Endodermal cell (in vitro differentiated cells): ENCODE results near the gene SYPL1. TPM values are rescaled to one million over a fixed set of nuclear protein-coding genes. Genes with fewer than 3 reads are reported as not detected.

Experiments
- DNase-seq: peaks from one replicate; pipeline ENCODE4 v3.0.0-alpha.2; 2017
- H3K27ac ChIP-seq: 2 replicates; pipeline ENCODE4 v1.5.1; 2013; ENCODE audit warnings: mild to moderate bottlenecking, low read depth, low read length, moderate library complexity
- H3K27me3 ChIP-seq: 2 replicates; pipeline ENCODE4 v1.6.1; 2013; ENCODE audit warnings: mild to moderate bottlenecking, low read length, moderate library complexity; ENCODE audit not compliant: insufficient read depth, control insufficient read depth, poor library complexity, severe bottlenecking
- H3K36me3 ChIP-seq: 2 replicates; pipeline ENCODE4 v1.7.0; 2013; ENCODE audit warnings: mild to moderate bottlenecking, low read length, moderate library complexity; ENCODE audit not compliant: control insufficient read depth, insufficient read depth
- H3K4me1 ChIP-seq: one replicate; pipeline ENCODE4 v1.7.0; 2013; ENCODE audit warnings: low read length; ENCODE audit not compliant: control insufficient read depth, insufficient read depth
- H3K4me3 ChIP-seq: 2 replicates; pipeline ENCODE4 v1.5.1; 2013; ENCODE audit warnings: mild to moderate bottlenecking, low read length, moderate library complexity
- H3K9ac ChIP-seq: 2 replicates; pipeline ENCODE4 v1.6.1; 2013; ENCODE audit warnings: mild to moderate bottlenecking, low read length, moderate library complexity; ENCODE audit not compliant: poor library complexity, severe bottlenecking; ENCODE audit errors: extremely low read depth
- H3K9me3 ChIP-seq: 2 replicates; pipeline ENCODE4 v1.6.1; 2013; ENCODE audit warnings: mild to moderate bottlenecking, low read length, moderate library complexity; ENCODE audit not compliant: control insufficient read depth
- H3K27ac Mint-ChIP-seq: 2 replicates; pipeline ENCODE4 v1.8.0; 2020; ENCODE audit warnings: mixed read lengths
- H3K27me3 Mint-ChIP-seq: 2 replicates; pipeline ENCODE4 v1.8.0; 2021; ENCODE audit warnings: mild to moderate bottlenecking, mixed read lengths; ENCODE audit not compliant: insufficient read depth
- H3K36me3 Mint-ChIP-seq: 2 replicates; pipeline ENCODE4 v1.8.0; 2020; ENCODE audit warnings: low read depth, mixed read lengths
- H3K4me1 Mint-ChIP-seq: 2 replicates; pipeline ENCODE4 v1.8.0; 2020; ENCODE audit warnings: mixed read lengths
- H3K4me3 Mint-ChIP-seq: 2 replicates; pipeline ENCODE4 v1.8.0; 2020; ENCODE audit warnings: mild to moderate bottlenecking, moderate library complexity, mixed read lengths
- H3K9me3 Mint-ChIP-seq: 2 replicates; pipeline ENCODE4 v1.8.0; 2020; ENCODE audit warnings: mild to moderate bottlenecking, mixed read lengths
- WGBS, 2 experiments: methylation state at CpG; one replicate each; pipeline versions ENCODE4 v1.1.5 to v1.1.7; 2013; ENCODE audit warnings: missing lambda C conversion rate in 2 of 2, mixed read lengths in 1 of 2; ENCODE audit not compliant: insufficient coverage in 1 of 2, insufficient read length in 1 of 2; 5-methylcytosine and 5-hydroxymethylcytosine counted together
- total RNA-seq, 2 donors: library from RNA; stranded (reverse); fragmentation: NEBNext Ultra II Directional in 1 of 2; extraction: Animal tissue kit (Norgen Biotek cat#: 25700) in 1 of 2; gene quantifications; 2 replicates in 1 of 2; 3 replicates in 1 of 2; pipeline ENCODE4 v1.2.1, GENCODE V29; 2021
- TF ChIP-seq, protein P1 (sequence below): fragments of 200-600 bp; sonication (generic); conservative IDR thresholded peaks from 2 replicates; pipeline ENCODE4 v1.5.0; 2021; ENCODE audit warnings: antibody characterized with exemption, mild to moderate bottlenecking

Gene SYPL1
- total RNA-seq, 2 donors from 2014 or later, result 74.8 to 76.7 TPM

GRCh38 chr7:106152313-106152665 is 40.2 kb upstream of the SYPL1 start:
- Histone ChIP-seq H3K9ac (no peak overlapping the region), H3K4me1 (no peaks in the 10 kb centered on the region), H3K36me3 (no peaks in the 10 kb centered on the region), H3K27ac (no peak overlapping the region), H3K9me3 (no peaks in the 10 kb centered on the region), H3K4me3 (no peak overlapping the region), H3K27me3 (no peaks in the 10 kb centered on the region)
- Mint-ChIP-seq H3K27me3 (no peaks in the 10 kb centered on the region), H3K4me1 (peaks cover 5% of the 10 kb centered on the region), H3K27ac (no peak overlapping the region), H3K4me3 (no peak overlapping the region), H3K9me3 (peaks cover 2% of the 10 kb centered on the region), H3K36me3 (no peaks in the 10 kb centered on the region)
- peak; percentile 28 for DNase-seq
- TF ChIP-seq, protein P1, sequence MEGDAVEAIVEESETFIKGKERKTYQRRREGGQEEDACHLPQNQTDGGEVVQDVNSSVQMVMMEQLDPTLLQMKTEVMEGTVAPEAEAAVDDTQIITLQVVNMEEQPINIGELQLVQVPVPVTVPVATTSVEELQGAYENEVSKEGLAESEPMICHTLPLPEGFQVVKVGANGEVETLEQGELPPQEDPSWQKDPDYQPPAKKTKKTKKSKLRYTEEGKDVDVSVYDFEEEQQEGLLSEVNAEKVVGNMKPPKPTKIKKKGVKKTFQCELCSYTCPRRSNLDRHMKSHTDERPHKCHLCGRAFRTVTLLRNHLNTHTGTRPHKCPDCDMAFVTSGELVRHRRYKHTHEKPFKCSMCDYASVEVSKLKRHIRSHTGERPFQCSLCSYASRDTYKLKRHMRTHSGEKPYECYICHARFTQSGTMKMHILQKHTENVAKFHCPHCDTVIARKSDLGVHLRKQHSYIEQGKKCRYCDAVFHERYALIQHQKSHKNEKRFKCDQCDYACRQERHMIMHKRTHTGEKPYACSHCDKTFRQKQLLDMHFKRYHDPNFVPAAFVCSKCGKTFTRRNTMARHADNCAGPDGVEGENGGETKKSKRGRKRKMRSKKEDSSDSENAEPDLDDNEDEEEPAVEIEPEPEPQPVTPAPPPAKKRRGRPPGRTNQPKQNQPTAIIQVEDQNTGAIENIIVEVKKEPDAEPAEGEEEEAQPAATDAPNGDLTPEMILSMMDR, result no peak
- WGBS, 2 experiments, result 73 to 76% methylated on average over 6 of the region's 6 CpGs

GRCh38 chr7:106151459-106152312 is 39.6 kb upstream of the SYPL1 start:
- Histone ChIP-seq H3K9me3 (no peaks in the 10 kb centered on the region), H3K27me3 (no peaks in the 10 kb centered on the region), H3K9ac (no peak overlapping the region), H3K27ac (no peak overlapping the region), H3K36me3 (no peaks in the 10 kb centered on the region), H3K4me1 (no peaks in the 10 kb centered on the region), H3K4me3 (no peak overlapping the region)
- no peaks in the 10 kb centered on the region for H3K9me3 Mint-ChIP-seq
- WGBS, 2 experiments, result 94 to 100% methylated on average over 1 to 7 of the region's 7 CpGs
- H3K4me3 Mint-ChIP-seq, result no peak overlapping the region
- no peaks in the 10 kb centered on the region for H3K27me3 Mint-ChIP-seq
- peak; percentile 39 for DNase-seq
- TF ChIP-seq, protein P1, result no peak
- peaks cover 5% of the 10 kb centered on the region for H3K4me1 Mint-ChIP-seq
- H3K36me3 Mint-ChIP-seq, result no peaks in the 10 kb centered on the region
- H3K27ac Mint-ChIP-seq, result no peak overlapping the region

- no peaks in the 10 kb centered on the region for H3K27me3 ChIP-seq
- WGBS, 2 experiments, result 89% methylated on average over 5 to 10 of the region's 10 CpGs
- peaks cover 4% of the 10 kb centered on the region for H3K4me1 ChIP-seq
- no peak overlapping the region for H3K27ac ChIP-seq
- Mint-ChIP-seq H3K9me3 (peaks cover 8% of the 10 kb centered on the region), H3K27ac (no peak overlapping the region), H3K27me3 (no peaks in the 10 kb centered on the region), H3K4me3 (no peak overlapping the region), H3K4me1 (peaks cover 25% of the 10 kb centered on the region), H3K36me3 (no peaks in the 10 kb centered on the region)
- no peak overlapping the region for H3K4me3 ChIP-seq
- H3K9ac ChIP-seq, result no peak overlapping the region
- no peaks in the 10 kb centered on the region for H3K9me3 ChIP-seq
- DNase-seq, result peak; percentile 63
- H3K36me3 ChIP-seq, result no peaks in the 10 kb centered on the region
- TF ChIP-seq, protein P1, result peak; percentile 17
Measured at GRCh38 chr7:106143711-106144337, 31.7 kb upstream of the SYPL1 start.
